HepG2 (cell line): Measurements from ENCODE around the gene AP2A2. TPM values are rescaled to one million over a fixed set of nuclear protein-coding genes. Genes with fewer than 3 reads are reported as not detected.

Experiments
- ATAC-seq: fragments of 200-7000 bp; cut with Tn5 transposase; 3 replicates; pipeline ENCODE4 v1.9.1; 2020; ENCODE audit warnings: mild to moderate bottlenecking, moderate library complexity
- BruUV-seq: library from RNA; stranded (reverse); fragments of 400-500 nt; replicated peaks from 2 replicates; lab custom pipeline; 2021; lab: Mats Ljungman, UMichigan
- CTCF ChIA-PET: fragments of 300-600 bp; formaldehyde crosslinking; extraction: SDS; loops from one replicate; lab custom pipeline; 2021; ENCODE audit warnings: low total read pairs, inconsistent platforms, low intra/inter-chr PET ratio; lab: Yijun Ruan, JAX
- POLR2A ChIA-PET: fragments of 350-600 bp; sonication (Branson Sonifier 250); formaldehyde crosslinking; loops from one replicate; lab custom pipeline; 2020; ENCODE audit warnings: antibody characterized with exemption, inconsistent platforms; lab: Yijun Ruan, JAX
- DNase-seq: peaks from one replicate; pipeline ENCODE4 v3.0.0-alpha.2; 2015; ENCODE audit warnings: low spot score
- FAIRE-seq: peaks from 3 replicates; lab custom pipeline; 2011; peaks lifted over from hg19 to GRCh38; lab: Jason Lieb, UNC
- H2AFZ ChIP-seq: one replicate; pipeline ENCODE4 v1.6.1; 2011; ENCODE audit warnings: low read length, inconsistent platforms
- H3K27ac ChIP-seq: fragments of 300-600 bp; 3 replicates; pipeline ENCODE4 v1.8.0; 2011; ENCODE audit warnings: mixed run types, mild to moderate bottlenecking, mixed read lengths, low read length, inconsistent platforms; ENCODE audit not compliant: insufficient read depth; ENCODE audit errors: extremely low read length
- H3K27me3 ChIP-seq, 2 experiments: fragments of 200-600 bp in 1 of 2; 2 replicates in 1 of 2; 3 replicates in 1 of 2; pipeline versions ENCODE4 v1.6.0 to v1.8.0; 2011; ENCODE audit warnings: low read length in 2 of 2, mild to moderate bottlenecking in 2 of 2, moderate library complexity in 2 of 2, inconsistent platforms in 1 of 2; ENCODE audit not compliant: insufficient read depth in 2 of 2, control insufficient read depth in 1 of 2
- H3K36me3 ChIP-seq, 2 experiments: fragments of 200-600 bp in 1 of 2; replicated peaks in 1 of 2; 2 replicates in 1 of 2; 3 replicates in 1 of 2; pipeline versions ENCODE4 v1.5.1 to v1.8.0; 2011; ENCODE audit warnings: low read length in 2 of 2, inconsistent platforms in 1 of 2; ENCODE audit not compliant: insufficient read depth in 2 of 2, control insufficient read depth in 1 of 2
- H3K4me1 ChIP-seq: 2 replicates; pipeline ENCODE4 v1.5.1; 2012; ENCODE audit warnings: low read length, inconsistent platforms; ENCODE audit not compliant: insufficient read depth
- H3K4me2 ChIP-seq: 2 replicates; pipeline ENCODE4 v1.6.0; 2011; ENCODE audit warnings: low read depth, low read length, inconsistent platforms
- H3K4me3 ChIP-seq, 3 experiments: fragments of 200-600 bp in 1 of 3; sonication (generic), shearing (Covaris generic) in 1 of 3; replicated peaks in 1 of 3; 2 replicates each; pipeline ENCODE4 v1.5.1; 2011 to 2016; ENCODE audit warnings: low read length in 3 of 3, inconsistent platforms in 2 of 3, low read depth in 2 of 3, mild to moderate bottlenecking in 2 of 3, control low read depth in 1 of 3, mixed read lengths in 1 of 3; ENCODE audit not compliant: insufficient read depth in 1 of 3
- H3K79me2 ChIP-seq: one replicate; pipeline ENCODE4 v1.6.1; 2011; ENCODE audit warnings: low read length, inconsistent platforms; ENCODE audit not compliant: insufficient read depth
- H3K9ac ChIP-seq: 2 replicates; pipeline ENCODE4 v1.6.0; 2011; ENCODE audit warnings: mild to moderate bottlenecking, low read depth, low read length, inconsistent platforms; ENCODE audit not compliant: insufficient read depth
- H3K9me3 ChIP-seq: 2 replicates; pipeline ENCODE4 v1.5.1; 2012; ENCODE audit warnings: mild to moderate bottlenecking, low read length
- H4K20me1 ChIP-seq: 2 replicates; pipeline ENCODE4 v1.6.0; 2011; ENCODE audit warnings: inconsistent platforms, mild to moderate bottlenecking, low read length, moderate library complexity; ENCODE audit not compliant: insufficient read depth
- ATAD3A ChIP-seq: sonication (generic); formaldehyde crosslinking; IDR thresholded peaks from 2 replicates; pipeline ENCODE4 v1.4.0; 2020; ENCODE audit warnings: missing genetic modification reagents
- DNMT3B ChIP-seq: conservative IDR thresholded peaks from 2 replicates; pipeline ENCODE4 v1.6.1; 2016; ENCODE audit warnings: missing biosample characterization, control low read depth
- EED ChIP-seq: sonication (generic); formaldehyde crosslinking; IDR thresholded peaks from 2 replicates; pipeline ENCODE4 v1.5.0; 2020; ENCODE audit warnings: mild to moderate bottlenecking, missing genetic modification reagents
- FOXA1 ChIP-seq, 2 experiments: fragments of 450-650 bp in 1 of 2; sonication (generic) in 1 of 2; formaldehyde crosslinking in 1 of 2; IDR thresholded peaks; 2 replicates each; pipeline versions ENCODE4 v1.4.0 to v1.6.1; 2016 to 2020; ENCODE audit warnings: missing genetic modification reagents in 1 of 2
- GFI1 ChIP-seq: sonication (generic); formaldehyde crosslinking; IDR thresholded peaks from 2 replicates; pipeline ENCODE4 v1.5.0; 2020; ENCODE audit warnings: missing genetic modification reagents, mild to moderate bottlenecking, borderline replicate concordance
- HNRNPL ChIP-seq: fragments of 200-400 bp; formaldehyde crosslinking; IDR thresholded peaks from 2 replicates; pipeline ENCODE4 v1.6.1; 2017; ENCODE audit warnings: mild to moderate bottlenecking, low read depth, low read length
- MEIS2 ChIP-seq: sonication (generic); formaldehyde crosslinking; IDR thresholded peaks from 2 replicates; pipeline ENCODE4 v1.9.0; 2021; ENCODE audit warnings: mild to moderate bottlenecking, missing genetic modification reagents
- ZBTB20 ChIP-seq: sonication (generic); formaldehyde crosslinking; IDR thresholded peaks from 2 replicates; pipeline ENCODE4 v1.8.1; 2023; ENCODE audit warnings: missing genetic modification reagents, low read depth, mild to moderate bottlenecking, borderline replicate concordance
- ZNF317 ChIP-seq: sonication (generic); formaldehyde crosslinking; IDR thresholded peaks from 2 replicates; pipeline ENCODE4 v1.5.0; 2020; ENCODE audit warnings: mild to moderate bottlenecking, missing genetic modification reagents
- ZNF33A ChIP-seq: sonication (generic); formaldehyde crosslinking; IDR thresholded peaks from 2 replicates; pipeline ENCODE4 v1.5.1; 2020; ENCODE audit warnings: missing genetic modification reagents, mild to moderate bottlenecking, moderate library complexity, borderline replicate concordance
- ZNF619 ChIP-seq: sonication (generic); formaldehyde crosslinking; IDR thresholded peaks from 2 replicates; pipeline ENCODE4 v1.4.0; 2020; ENCODE audit warnings: mild to moderate bottlenecking, missing genetic modification reagents
- ZNF740 ChIP-seq: sonication (generic); formaldehyde crosslinking; IDR thresholded peaks from 2 replicates; pipeline ENCODE4 v1.4.0; 2020; ENCODE audit warnings: missing genetic modification reagents
- WGBS: methylation state at CpG from one replicate; pipeline ENCODE4 v1.1.6; 2017; ENCODE audit warnings: low lambda C conversion rate; 5-methylcytosine and 5-hydroxymethylcytosine counted together
- in situ Hi-C: cut with HindIII; loops from 2 replicates; pipeline ENCODE4 v1.10.0; 2017; ENCODE audit warnings: low pct_unique_long_range_greater_than_20kb; ENCODE audit not compliant: extremely low pct_ligation_motif_present
- intact Hi-C: fragments of 100-400 bp; cut with micrococcal nuclease; formaldehyde crosslinking; loops from one replicate; pipeline ENCODE4 v1.10.0; 2022; ENCODE audit not compliant: unreplicated experiment
- polyA plus RNA-seq, 8 experiments: library from polyadenylated mRNA; depleted of rRNA in 3 of 8; stranded (reverse) in 7 of 8; unstranded in 1 of 8; fragments of >200 nt; fragmentation: Illumina TruSeq in 4 of 8; extraction: Trizol in 4 of 8; gene quantifications; 2 replicates each; pipeline versions ENCODE4 v1.2.1 to v1.2.3, GENCODE V29; 2011 to 2016; ENCODE audit warnings: low read depth in 4 of 8, missing spikeins in 1 of 8, mixed read lengths in 1 of 8; ENCODE audit not compliant: insufficient read depth in 1 of 8
- total RNA-seq, 5 experiments: library from RNA; depleted of rRNA; stranded (reverse); fragments of >200 nt; fragmentation: Illumina TruSeq; extraction: Trizol; gene quantifications; 2 replicates each; pipeline ENCODE4 v1.2.3, GENCODE V29; 2016; ENCODE audit warnings: low read depth in 1 of 5
- TF ChIP-seq, protein P1 (sequence below): sonication (generic); formaldehyde crosslinking; IDR thresholded peaks from 2 replicates; pipeline ENCODE4 v1.4.0; 2020; ENCODE audit warnings: mild to moderate bottlenecking, missing genetic modification reagents
- TF ChIP-seq, protein P2 (sequence below): sonication (generic); formaldehyde crosslinking; IDR thresholded peaks from 2 replicates; pipeline ENCODE4 v1.4.0; 2020; ENCODE audit warnings: missing genetic modification reagents, low read depth, mild to moderate bottlenecking, borderline replicate concordance

AP2A2 gene
- total and polyA plus RNA-seq, 2 of the 13 experiments (the other 11 are each of a cell fraction or from before 2014, with no cell fraction given), result 25.7 to 75.7 TPM

DNA sequence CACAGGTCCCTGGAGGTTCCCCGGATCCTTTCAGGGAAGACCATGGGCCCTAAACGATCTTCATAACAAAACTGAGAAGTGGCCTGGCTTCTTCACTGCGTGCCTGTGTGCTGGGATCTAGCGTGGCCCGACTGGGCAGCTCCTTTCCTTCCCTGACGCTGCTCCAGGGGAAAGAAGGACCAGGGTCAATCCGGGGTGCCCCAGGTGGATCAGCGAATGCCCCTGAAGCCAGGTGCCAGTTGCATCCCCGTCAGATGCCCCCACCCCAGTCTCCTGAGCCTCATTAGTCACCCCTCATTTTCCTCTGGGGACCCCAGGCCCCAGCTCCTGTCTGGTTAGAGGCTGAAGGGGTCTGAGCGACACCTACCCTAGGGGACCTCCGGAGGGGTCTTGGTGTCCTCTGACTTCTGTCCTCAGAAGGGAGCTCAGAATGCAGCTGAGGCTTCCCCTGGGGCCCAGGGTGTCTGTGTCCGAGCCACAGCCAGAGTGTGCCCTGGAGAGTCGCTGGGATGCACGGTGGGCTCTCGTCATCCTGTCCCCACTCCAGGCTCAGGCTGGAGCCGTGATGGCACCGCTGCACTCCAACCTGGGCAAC lies 129.5 kb downstream of the AP2A2 start:
- Histone ChIP-seq H3K27ac (no peak overlapping the region), H3K36me3 (no peaks in the 10 kb centered on the region), H4K20me1 (no peaks in the 10 kb centered on the region), H3K4me1 (no peaks in the 10 kb centered on the region), H2AFZ (no peak overlapping the region), H3K27me3 (peaks cover 16 to 84% of the 10 kb centered on the region in 2 experiments; a peak in 4 of 5 replicates), H3K4me2 (no peak overlapping the region), H3K9ac (no peak overlapping the region), H3K9me3 (no peaks in the 10 kb centered on the region), H3K79me2 (no peaks in the 10 kb centered on the region), H3K4me3 (no peak overlapping the region)
- BruUV-seq, result no TSS peak
- ATAC-seq, result no peak
- FAIRE-seq, result no peak
- 39% methylated on average over 10 of the region's 17 CpGs for WGBS
- CTCF ChIA-PET, result no interaction called here
- POLR2A ChIA-PET, result no interaction called here
- TF ChIP-seq ZNF619 (CRISPR knock-in tag) (no peak), ATAD3A (CRISPR knock-in tag) (no peak), HNRNPL (no peak), EED (CRISPR knock-in tag) (no peak), ZBTB20 (CRISPR knock-in tag) (no peak), ZNF317 (no peak), MEIS2 (CRISPR knock-in tag) (no peak), DNMT3B (CRISPR knock-in tag) (no peak), GFI1 (no peak), FOXA1 (IDR thresholded peaks at IDR 0.05) (no peak), FOXA1 (CRISPR knock-in tag; IDR thresholded peaks at IDR 0.05) (no peak), ZNF33A (no peak), ZNF740 (CRISPR knock-in tag) (no peak)
- TF ChIP-seq, protein P1, sequence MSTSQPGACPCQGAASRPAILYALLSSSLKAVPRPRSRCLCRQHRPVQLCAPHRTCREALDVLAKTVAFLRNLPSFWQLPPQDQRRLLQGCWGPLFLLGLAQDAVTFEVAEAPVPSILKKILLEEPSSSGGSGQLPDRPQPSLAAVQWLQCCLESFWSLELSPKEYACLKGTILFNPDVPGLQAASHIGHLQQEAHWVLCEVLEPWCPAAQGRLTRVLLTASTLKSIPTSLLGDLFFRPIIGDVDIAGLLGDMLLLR (CRISPR knock-in tag), result no peak
- TF ChIP-seq, protein P2, sequence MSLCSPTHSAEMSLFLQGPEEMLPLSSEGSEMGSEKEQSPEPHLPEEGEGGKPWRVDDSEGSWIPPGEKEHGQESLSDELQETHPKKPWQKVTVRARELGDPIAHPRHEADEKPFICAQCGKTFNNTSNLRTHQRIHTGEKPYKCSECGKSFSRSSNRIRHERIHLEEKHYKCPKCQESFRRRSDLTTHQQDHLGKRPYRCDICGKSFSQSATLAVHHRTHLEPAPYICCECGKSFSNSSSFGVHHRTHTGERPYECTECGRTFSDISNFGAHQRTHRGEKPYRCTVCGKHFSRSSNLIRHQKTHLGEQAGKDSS (CRISPR knock-in tag), result no peak
- intact Hi-C loops, result no loop called here
- no peak for DNase-seq
- in situ Hi-C loops, result loop anchor here (10.0 kb wide), 1 partner anchor 170 kb away; no protein-coding TSS in a partner anchor
